Neural cell (in vitro differentiated cells): ENCODE results near the gene SLC5A2.

Experiments used
- CTCF ChIP-seq: fragments of 450-650 bp; IDR thresholded peaks from 2 replicates; pipeline ENCODE4 v1.5.1; 2014; ENCODE audit warnings: antibody characterized with exemption, mild to moderate bottlenecking, moderate library complexity; ENCODE audit not compliant: poor library complexity, severe bottlenecking
- EP300 ChIP-seq: fragments of 450-650 bp; conservative IDR thresholded peaks from 2 replicates; pipeline ENCODE4 v1.6.1; 2014; ENCODE audit warnings: antibody characterized with exemption, mild to moderate bottlenecking, moderate library complexity; ENCODE audit not compliant: poor library complexity, severe bottlenecking
- EZH2 ChIP-seq: fragments of 200-600, 300-800 bp; shearing (Covaris generic), sonication (generic); IDR thresholded peaks from 2 replicates; pipeline ENCODE4 v1.6.1; 2014; ENCODE audit warnings: antibody characterized with exemption, low read length, borderline replicate concordance, mild to moderate bottlenecking; ENCODE audit not compliant: insufficient read depth, poor library complexity, severe bottlenecking
- POLR2AphosphoS5 ChIP-seq: IDR thresholded peaks from 2 replicates; pipeline ENCODE4 v1.6.1; 2012
- RAD21 ChIP-seq: fragments of 450-650 bp; conservative IDR thresholded peaks from 2 replicates; pipeline ENCODE4 v1.6.1; 2014; ENCODE audit warnings: antibody characterized with exemption, mild to moderate bottlenecking, moderate library complexity
- REST ChIP-seq: IDR thresholded peaks from 2 replicates; pipeline ENCODE4 v1.6.1; 2012; ENCODE audit warnings: borderline replicate concordance

- TF ChIP-seq CTCF (no peak), EZH2 (no peak), RAD21 (no peak), POLR2AphosphoS5 (no peak), REST (no peak), EP300 (no peak)
Measured at GRCh38 chr16:31451201-31451600, 31.7 kb upstream of the SLC5A2 start.
